NB4 (cell line): ENCODE data around the gene UBXN10.

Experiments
- CTCF ChIP-seq: IDR thresholded peaks from one replicate; pipeline ENCODE4 v1.5.1; 2012; ENCODE audit warnings: low read depth, low read length
- MYC ChIP-seq: IDR thresholded peaks from 2 replicates; pipeline ENCODE4 v1.6.1; 2011; ENCODE audit warnings: low read depth, low read length
- POLR2A ChIP-seq: IDR thresholded peaks from 2 replicates; pipeline ENCODE4 v1.6.1; 2011; ENCODE audit warnings: mild to moderate bottlenecking; ENCODE audit not compliant: insufficient read length; ENCODE audit errors: extremely low read depth
- TF ChIP-seq, protein P1 (sequence below): IDR thresholded peaks from 2 replicates; pipeline ENCODE4 v1.6.1; 2011; ENCODE audit warnings: low read depth, low read length

- TF ChIP-seq POLR2A (no peak), CTCF (no peak), MYC (no peak)
- TF ChIP-seq, protein P1, sequence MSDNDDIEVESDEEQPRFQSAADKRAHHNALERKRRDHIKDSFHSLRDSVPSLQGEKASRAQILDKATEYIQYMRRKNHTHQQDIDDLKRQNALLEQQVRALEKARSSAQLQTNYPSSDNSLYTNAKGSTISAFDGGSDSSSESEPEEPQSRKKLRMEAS = no peak
Measured at GRCh38 chr1:20168564-20169491, 17.1 kb upstream of the UBXN10 start.
